Fibroblast of lung (primary cell): ENCODE measurements around the gene PDZD2. TPM values are rescaled to one million over a fixed set of nuclear protein-coding genes. Genes with fewer than 3 reads are reported as not detected.
A peak's percentile ranks its signal among the peaks of the same experiment; 100 is the strongest.

Source experiments
- DNase-seq, 2 donors: peaks; one replicate each; pipeline versions ENCODE4 v3.0.0 to v3.0.0-alpha.2; 2010; ENCODE audit warnings: low read depth in 2 of 2
- H2AFZ ChIP-seq: 2 replicates; pipeline ENCODE4 v1.5.1; 2012; ENCODE audit warnings: low read length, control low read depth, inconsistent platforms
- H3K27ac ChIP-seq: 2 replicates; pipeline ENCODE4 v1.5.1; 2011; ENCODE audit warnings: low read length, control low read depth; ENCODE audit not compliant: insufficient read depth
- H3K27me3 ChIP-seq: 2 replicates; pipeline ENCODE4 v1.5.1; 2011; ENCODE audit warnings: mild to moderate bottlenecking, low read length; ENCODE audit not compliant: control insufficient read depth, insufficient read depth
- H3K36me3 ChIP-seq: 2 replicates; pipeline ENCODE4 v1.5.1; 2011; ENCODE audit warnings: low read length; ENCODE audit not compliant: control insufficient read depth, insufficient read depth
- H3K4me1 ChIP-seq: 2 replicates; pipeline ENCODE4 v1.5.1; 2011; ENCODE audit warnings: low read length; ENCODE audit not compliant: control insufficient read depth, insufficient read depth; ENCODE audit errors: extremely low read depth
- H3K4me2 ChIP-seq: 2 replicates; pipeline ENCODE4 v1.5.1; 2011; ENCODE audit warnings: low read length, control low read depth; ENCODE audit not compliant: insufficient read depth; ENCODE audit errors: extremely low read depth
- H3K4me3 ChIP-seq, 4 experiments: fragments of 200-600 bp in 1 of 4; sonication (generic) in 1 of 4; replicated peaks in 1 of 4; 2 replicates each; pipeline ENCODE4 v1.5.1; 2011 to 2016; ENCODE audit warnings: low read length in 4 of 4, low read depth in 3 of 4, mild to moderate bottlenecking in 3 of 4, control low read depth in 2 of 4, inconsistent platforms in 1 of 4, mixed read lengths in 1 of 4; ENCODE audit not compliant: insufficient read depth in 1 of 4; ENCODE audit errors: control extremely low read depth in 1 of 4
- H3K79me2 ChIP-seq: 2 replicates; pipeline ENCODE4 v1.5.1; 2012; ENCODE audit warnings: mild to moderate bottlenecking, low read length, inconsistent platforms; ENCODE audit not compliant: control insufficient read depth, insufficient read depth
- H3K9ac ChIP-seq: 2 replicates; pipeline ENCODE4 v1.5.1; 2011; ENCODE audit warnings: mild to moderate bottlenecking, low read length, control low read depth; ENCODE audit not compliant: insufficient read depth
- H3K9me3 ChIP-seq: 2 replicates; pipeline ENCODE4 v1.5.1; 2012; ENCODE audit warnings: low read depth, low read length; ENCODE audit not compliant: control insufficient read depth, insufficient read depth
- H4K20me1 ChIP-seq: 2 replicates; pipeline ENCODE4 v1.5.1; 2011; ENCODE audit warnings: low read length; ENCODE audit not compliant: control insufficient read depth, insufficient read depth; ENCODE audit errors: extremely low read depth
- CTCF ChIP-seq, 2 donors: IDR thresholded peaks in 1 of 2; conservative IDR thresholded peaks in 1 of 2; 1 replicate in 1 of 2; 2 replicates in 1 of 2; pipeline ENCODE4 v1.5.1; 2011 to 2012; ENCODE audit warnings: low read length in 2 of 2, control low read depth in 1 of 2, inconsistent platforms in 1 of 2, low read depth in 1 of 2, mild to moderate bottlenecking in 1 of 2
- EZH2 ChIP-seq: IDR thresholded peaks from 2 replicates; pipeline ENCODE4 v1.5.1; 2012; ENCODE audit warnings: low read length, control low read depth, mild to moderate bottlenecking; ENCODE audit errors: missing control alignments
- polyA plus RNA-seq, 2 donors: library from polyadenylated mRNA; depleted of rRNA in 1 of 2; stranded (reverse) in 1 of 2; unstranded in 1 of 2; fragments of >200 nt; gene quantifications; 2 replicates each; pipeline ENCODE4 v1.2.1, GENCODE V29; 2011 to 2012; ENCODE audit warnings: missing spikeins in 1 of 2
- total RNA-seq: library from RNA; depleted of rRNA; stranded (reverse); fragments of >200 nt; gene quantifications from 2 replicates; pipeline ENCODE4 v1.2.1, GENCODE V29; 2014

Gene PDZD2
- total and polyA plus RNA-seq, 2 donors (not counting 1 experiment from before 2014, with no cell fraction given), result 0.33 to 0.40 TPM

- Histone ChIP-seq H2AFZ (no peak overlapping the region), H3K79me2 (no peaks in the 10 kb centered on the region)
Measured at GRCh38 chr5:32092938-32093812, 454.2 kb downstream of the PDZD2 start.

GRCh38 chr5:32094691-32095090, 455.8 kb downstream of the PDZD2 start:
- Histone ChIP-seq H4K20me1 (no peaks in the 10 kb centered on the region), H3K79me2 (no peaks in the 10 kb centered on the region), H3K9ac (no peak overlapping the region), H3K4me3 (no peak overlapping the region), H3K9me3 (no peaks in the 10 kb centered on the region), H2AFZ (no peak overlapping the region), H3K27me3 (no peaks in the 10 kb centered on the region), H3K36me3 (peaks cover 1% of the 10 kb centered on the region), H3K4me2 (no peak overlapping the region), H3K4me1 (no peaks in the 10 kb centered on the region), H3K27ac (no peak overlapping the region)
- DNase-seq, result no peak
- TF ChIP-seq EZH2 (no peak), CTCF (conservative IDR thresholded peaks at IDR 0.05 in 1 of 2, IDR thresholded peaks at IDR 0.05 in 1 of 2; ENCODE audit: low read depth in 1 of 2, low read length in 2 of 2) (no peak)

More at GRCh38 chr5:32092938-32093812, 454.2 kb downstream of the PDZD2 start:
- TF ChIP-seq EZH2 (no peak), CTCF (conservative IDR thresholded peaks at IDR 0.05 in 1 of 2, IDR thresholded peaks at IDR 0.05 in 1 of 2; ENCODE audit: low read depth in 1 of 2, low read length in 2 of 2) (peak; percentile 64 to 70)
- Histone ChIP-seq H3K4me3 (no peak overlapping the region), H3K9me3 (no peaks in the 10 kb centered on the region), H4K20me1 (no peaks in the 10 kb centered on the region), H3K27ac (no peak overlapping the region), H3K36me3 (no peaks in the 10 kb centered on the region), H3K4me2 (no peak overlapping the region), H3K4me1 (no peaks in the 10 kb centered on the region), H3K27me3 (no peaks in the 10 kb centered on the region), H3K9ac (no peak overlapping the region)
- peak; percentile 68 to 79 for DNase-seq

GRCh38 chr5:32095261-32095671, 456.3 kb downstream of the PDZD2 start:
- DNase-seq, result peak in 1 of 2 donors; percentile 37
- H3K4me2 ChIP-seq, result no peak overlapping the region
- no peak overlapping the region for H3K4me3 ChIP-seq
- no peak overlapping the region for H3K27ac ChIP-seq
- H3K9ac ChIP-seq, result no peak overlapping the region
- H2AFZ ChIP-seq, result no peak overlapping the region
- TF ChIP-seq EZH2 (no peak), CTCF (conservative IDR thresholded peaks at IDR 0.05 in 1 of 2, IDR thresholded peaks at IDR 0.05 in 1 of 2; ENCODE audit: low read depth in 1 of 2, low read length in 2 of 2) (no peak)
- H3K27me3 ChIP-seq, result no peaks in the 10 kb centered on the region
- H3K79me2 ChIP-seq, result no peaks in the 10 kb centered on the region
- no peaks in the 10 kb centered on the region for H3K4me1 ChIP-seq
- peaks cover 4% of the 10 kb centered on the region for H3K36me3 ChIP-seq
- no peaks in the 10 kb centered on the region for H4K20me1 ChIP-seq
- no peaks in the 10 kb centered on the region for H3K9me3 ChIP-seq
